GM18858 (cell line): Measurements from ENCODE around the gene ZBTB8A.

Experiments
- ATAC-seq: cut with Tn5 transposase; IDR thresholded peaks from one replicate; pipeline ENCODE4 v1.9.1; 2021; ENCODE audit not compliant: unreplicated experiment

ZBTB8A gene

DNA sequence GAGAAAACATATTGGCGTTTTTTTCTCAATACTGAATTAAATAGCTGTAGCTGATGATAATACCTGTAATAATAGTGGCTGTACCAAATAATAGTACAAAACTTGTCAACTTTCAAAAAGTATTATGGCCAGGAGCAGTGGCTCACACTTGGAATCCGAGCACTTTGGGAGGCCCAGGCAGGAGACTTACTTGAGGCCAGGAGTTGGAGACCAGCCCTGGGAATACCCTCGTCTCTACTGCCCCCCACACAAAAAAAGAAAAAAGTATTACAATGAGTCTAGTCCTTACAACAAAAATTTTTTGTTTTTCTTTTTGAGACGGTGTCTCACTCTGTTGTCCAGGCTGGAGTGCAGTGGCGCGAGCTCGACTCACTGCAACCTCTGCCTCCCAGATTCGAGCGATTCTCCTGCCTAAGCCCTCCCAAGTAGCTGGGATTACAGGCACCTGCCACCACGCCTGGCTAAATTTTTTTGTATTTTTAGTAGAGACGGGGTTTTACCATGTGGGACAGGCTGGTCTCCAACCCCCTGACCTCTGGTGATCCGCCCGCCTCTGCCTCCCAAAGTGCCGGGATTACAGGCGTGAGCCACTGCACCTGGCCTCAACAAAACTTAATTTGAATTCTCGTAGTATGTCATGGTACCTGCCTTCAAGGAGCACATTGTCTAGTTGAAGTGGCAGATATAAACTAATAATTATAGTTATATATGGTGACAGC lies 113.2 kb downstream of the ZBTB8A start:
- no peak for ATAC-seq
